NCI-H1105 treated with DMSO at 0.1 percent for 48 hours (cell line): ENCODE measurements around the gene USP20.

Source experiments
- DNase-seq: peaks from one replicate; lab custom pipeline; 2025; lab: John Stamatoyannopoulos, UW

USP20 gene

DNA sequence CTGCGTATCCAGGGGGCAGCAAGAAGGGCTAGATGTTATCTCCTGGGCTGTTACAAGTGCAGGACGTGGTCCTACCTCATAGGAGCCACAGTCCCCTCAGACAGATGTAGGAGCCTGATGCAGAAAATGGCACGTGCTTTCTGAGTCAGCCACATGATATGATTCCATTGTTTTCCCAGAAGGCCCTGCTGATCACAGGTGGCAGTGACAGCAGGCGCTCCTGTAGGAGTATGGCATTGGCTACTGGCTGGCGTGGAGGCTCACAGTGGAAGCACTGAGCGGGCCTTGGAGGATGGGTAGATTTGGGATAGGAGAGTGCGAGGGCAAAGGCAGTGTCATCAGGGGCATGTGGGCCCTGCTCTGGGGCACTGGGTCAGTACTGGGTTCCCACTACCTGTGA is 21.9 kb downstream of the USP20 start:
- no peak for DNase-seq

DNA sequence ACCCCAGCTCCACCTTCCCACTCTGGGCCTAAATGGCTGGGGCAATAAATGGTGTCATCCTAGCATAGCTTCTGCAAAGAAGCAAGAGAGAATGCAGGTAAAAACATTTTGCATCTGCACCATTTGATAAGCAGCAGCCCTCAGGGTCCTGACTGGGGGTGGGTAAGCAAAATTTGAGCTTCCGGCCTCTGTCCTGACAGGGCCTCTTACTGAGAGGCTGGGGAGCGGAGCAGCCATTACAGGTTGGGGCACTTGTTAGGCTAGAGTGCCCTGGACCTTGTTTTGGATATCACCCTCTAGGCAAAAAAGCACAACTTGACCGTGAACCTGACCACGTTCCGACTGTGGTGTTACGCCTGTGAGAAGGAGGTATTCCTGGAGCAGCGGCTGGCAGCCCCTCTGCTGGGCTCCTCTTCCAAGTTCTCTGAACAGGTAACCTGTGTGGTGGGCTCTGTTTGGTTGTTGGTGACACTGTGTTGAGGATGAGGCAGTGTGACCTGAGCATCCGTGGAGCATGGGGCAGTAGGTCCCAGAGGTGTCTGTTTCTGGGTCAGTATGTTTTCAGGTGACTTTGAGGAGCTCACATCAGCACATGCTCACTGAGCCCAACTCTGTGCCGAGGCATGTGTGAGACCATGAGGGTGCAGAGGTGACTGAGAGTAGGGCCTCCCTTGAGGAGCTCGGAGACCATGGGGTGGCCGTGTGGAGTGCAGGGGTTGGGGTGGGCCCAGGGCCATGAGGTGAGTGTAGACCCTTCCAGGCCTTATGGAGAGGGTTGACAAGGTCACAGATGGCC is 23.1 kb downstream of the USP20 start:
- DNase-seq: no peak

DNA sequence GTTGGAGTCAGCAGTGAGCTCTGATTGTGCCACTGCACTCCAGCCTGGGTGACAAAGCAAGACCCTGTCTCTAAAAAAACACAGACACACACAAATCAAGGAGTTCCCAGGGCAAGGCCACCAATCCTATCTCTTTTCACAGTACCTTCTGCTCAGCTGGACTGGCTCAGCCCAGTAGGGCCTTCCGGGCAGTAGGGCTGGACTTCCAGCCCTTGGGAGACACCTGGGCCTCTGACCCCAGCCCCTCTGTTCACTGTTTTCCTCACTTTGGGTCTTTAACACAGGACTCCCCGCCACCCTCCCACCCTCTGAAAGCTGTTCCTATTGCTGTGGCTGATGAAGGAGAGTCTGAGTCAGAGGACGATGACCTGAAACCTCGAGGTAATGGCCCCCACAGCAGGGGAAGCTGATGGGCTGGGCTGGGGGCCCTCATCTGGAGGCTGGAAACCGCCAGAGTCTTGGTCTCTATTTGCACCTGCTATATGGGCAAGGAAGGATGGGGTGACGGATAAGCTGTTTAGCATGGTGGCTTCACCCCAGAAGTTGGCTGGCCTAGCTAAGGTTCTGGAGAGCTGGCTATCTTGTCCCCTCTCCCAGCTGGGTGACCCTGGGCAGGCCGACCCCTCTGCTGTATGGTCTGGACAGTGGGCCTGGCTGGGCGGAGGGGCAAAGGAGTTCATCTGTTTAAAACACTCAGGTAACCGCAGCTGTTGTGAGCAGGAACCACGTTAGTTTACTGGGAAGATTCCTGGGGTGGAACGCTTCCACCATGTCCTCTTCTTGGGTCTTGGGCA is 25.6 kb downstream of the USP20 start:
- no peak for DNase-seq

DNA sequence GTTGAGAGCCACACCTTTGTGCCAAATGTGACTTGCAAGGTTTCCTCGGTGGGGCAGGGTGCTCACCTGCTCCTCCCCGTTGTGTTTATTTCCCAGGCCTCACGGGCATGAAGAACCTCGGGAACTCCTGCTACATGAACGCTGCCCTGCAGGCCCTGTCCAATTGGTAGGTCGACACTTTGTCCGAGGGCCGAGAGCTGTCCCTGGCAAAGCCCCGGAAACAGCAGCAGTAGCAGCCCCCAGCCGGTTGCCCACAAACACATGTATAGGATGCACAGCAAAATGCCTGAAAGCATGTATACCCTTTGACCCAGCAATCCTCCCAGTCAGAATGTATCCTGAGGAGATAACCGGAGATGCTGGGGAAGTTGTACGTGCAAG is 26.2 kb downstream of the USP20 start:
- DNase-seq: no peak

DNA sequence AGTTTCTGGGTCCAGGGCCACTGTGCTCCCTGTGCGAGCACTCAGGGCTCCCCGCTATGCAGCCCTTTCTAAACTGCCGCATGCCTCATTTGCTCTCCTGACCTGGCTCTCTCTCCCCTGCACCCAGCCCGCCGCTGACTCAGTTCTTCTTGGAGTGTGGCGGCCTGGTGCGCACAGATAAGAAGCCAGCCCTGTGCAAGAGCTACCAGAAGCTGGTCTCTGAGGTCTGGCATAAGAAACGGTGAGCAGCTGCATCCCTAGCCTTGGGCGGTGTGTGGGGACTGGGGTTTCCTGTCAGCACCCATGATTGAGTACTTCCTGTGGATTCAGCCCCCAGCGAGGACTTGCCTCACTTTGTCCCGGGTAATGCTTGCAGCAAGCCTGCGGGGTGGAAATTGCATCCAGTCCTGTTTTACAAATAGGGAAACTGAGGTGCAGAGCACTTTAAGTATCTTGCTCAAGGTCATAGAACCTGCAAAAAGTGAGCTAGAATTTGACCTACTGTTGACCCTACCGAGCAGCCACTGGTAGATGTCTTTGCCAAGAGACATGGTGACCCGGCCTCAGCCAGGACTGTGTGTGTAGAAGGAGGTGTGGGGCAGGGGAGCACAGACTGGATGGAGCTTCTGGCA is 27.9 kb downstream of the USP20 start:
- no peak for DNase-seq

DNA sequence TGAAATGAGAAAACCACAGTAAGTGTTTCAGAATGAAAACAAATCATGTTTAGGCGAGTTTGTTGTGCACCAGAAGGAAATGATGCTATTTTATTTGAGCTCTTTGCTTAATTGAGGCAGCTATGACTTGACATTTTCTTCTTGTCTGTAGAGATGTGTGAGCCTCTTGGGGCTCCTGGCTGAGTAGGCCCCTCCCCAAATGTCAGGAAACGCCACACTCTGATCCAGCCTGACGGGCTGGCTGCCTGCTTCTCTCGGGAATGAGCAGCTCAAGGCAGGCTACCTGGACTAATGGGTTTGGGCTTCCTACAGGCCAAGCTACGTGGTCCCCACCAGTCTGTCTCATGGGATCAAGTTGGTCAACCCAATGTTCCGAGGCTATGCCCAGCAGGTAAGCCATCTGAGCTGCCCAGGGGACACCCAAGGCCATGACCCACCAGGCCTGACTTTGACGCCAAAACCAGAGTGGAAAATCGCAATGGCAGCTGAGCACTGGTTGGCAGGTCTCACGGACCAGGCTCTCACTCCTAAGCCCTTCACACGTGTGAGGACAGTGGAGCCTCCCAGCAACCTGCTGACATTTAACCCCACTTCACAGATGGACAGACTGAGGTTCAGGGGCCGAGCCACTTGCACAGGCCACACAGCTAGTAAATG is 29.9 kb downstream of the USP20 start:
- DNase-seq: no peak

DNA sequence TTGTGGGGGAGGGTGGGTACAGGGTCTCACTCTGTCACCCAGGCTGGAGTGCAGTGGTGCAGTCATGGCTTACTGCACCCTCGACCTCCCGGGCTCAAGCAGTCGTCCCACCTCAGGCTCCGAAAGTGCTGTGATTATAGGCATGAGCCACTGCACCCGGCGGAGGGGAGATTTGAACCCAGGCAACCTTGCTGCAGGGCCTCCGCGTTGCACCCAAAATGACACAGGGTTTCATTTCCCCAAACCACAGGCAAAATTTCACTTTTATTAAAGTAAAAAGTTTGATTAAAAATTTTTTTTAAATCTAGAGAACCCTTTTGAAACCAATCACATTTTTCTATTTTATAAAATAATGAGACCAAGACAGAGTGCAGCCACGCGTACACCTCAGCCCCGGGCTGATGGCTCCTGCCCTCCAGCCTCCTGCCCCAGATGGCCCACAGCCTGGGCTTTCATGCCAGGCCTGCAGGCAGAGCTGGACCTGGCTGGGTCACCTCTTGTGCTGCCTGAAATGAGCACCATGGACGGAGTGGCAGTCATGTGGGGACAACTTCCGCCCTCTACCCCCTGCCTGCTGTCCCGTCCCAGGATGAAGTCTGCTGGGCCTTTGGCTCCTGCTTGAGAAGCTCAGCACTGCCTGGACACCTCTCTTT is 30.5 kb downstream of the USP20 start:
- no peak for DNase-seq

DNA sequence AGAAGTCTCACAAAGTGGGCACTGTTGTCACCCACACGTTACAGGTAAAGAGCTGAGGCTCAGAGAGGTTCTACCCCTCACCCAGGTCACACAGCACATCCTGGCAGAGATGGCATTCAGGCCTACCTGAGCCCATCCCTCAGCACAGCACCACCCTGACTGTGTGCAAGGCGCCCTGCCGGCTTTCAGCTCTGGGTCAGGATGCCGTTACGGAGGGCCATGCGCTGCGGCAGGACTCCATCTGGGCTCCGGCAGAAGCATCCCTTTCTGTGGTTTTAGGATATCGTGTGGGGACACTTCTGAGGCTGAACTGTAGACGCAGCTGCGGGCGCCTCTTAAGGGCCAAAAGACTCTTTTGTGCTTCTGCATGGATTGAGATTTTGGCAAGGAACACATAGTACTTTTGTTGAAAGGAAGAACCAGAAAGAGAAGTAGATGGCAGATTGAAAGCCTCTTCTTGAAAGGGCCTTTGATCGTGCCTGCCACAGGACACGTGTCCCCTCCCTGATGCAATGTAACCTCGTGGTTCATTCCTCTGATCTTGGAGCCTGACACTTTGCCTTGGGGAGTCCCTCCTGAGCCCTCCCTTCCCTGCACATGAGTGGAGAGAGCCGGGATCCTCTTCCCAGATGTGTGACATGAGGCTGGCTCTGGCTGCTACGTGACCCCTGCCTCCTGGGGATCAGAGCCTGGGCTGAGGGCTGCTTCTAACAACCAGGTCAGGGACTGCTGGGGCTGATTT is 31.3 kb downstream of the USP20 start:
- DNase-seq: no peak

- DNase-seq: no peak
Observed at GRCh38 chr9:129867136-129868022, 32.1 kb downstream of the USP20 start.

- no peak for DNase-seq
Observed at GRCh38 chr9:129868023-129868871, 33.0 kb downstream of the USP20 start.

- no peak for DNase-seq
Observed at GRCh38 chr9:129868872-129869486, 33.7 kb downstream of the USP20 start.

- no peak for DNase-seq
Observed at GRCh38 chr9:129869585-129870501, 34.6 kb downstream of the USP20 start.

DNA sequence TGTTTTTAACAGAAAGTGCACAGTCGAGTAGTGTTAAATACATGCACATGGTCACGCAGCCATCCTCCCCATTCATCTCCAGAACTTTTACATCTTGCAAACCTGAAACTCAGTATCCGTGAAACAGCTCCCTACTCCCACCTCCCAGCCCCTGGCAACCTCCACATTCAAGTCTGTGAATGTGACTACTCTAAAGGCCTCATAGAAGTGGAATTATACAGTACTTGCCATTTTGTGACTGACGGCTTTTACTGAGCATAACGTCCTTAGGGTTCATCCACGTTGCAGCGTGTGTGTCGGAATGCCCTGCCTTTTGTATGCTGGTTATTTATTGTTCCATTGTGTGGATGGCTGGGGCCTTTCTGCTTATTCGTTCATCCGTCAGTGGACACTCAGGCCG is 35.8 kb downstream of the USP20 start:
- no peak for DNase-seq

DNA sequence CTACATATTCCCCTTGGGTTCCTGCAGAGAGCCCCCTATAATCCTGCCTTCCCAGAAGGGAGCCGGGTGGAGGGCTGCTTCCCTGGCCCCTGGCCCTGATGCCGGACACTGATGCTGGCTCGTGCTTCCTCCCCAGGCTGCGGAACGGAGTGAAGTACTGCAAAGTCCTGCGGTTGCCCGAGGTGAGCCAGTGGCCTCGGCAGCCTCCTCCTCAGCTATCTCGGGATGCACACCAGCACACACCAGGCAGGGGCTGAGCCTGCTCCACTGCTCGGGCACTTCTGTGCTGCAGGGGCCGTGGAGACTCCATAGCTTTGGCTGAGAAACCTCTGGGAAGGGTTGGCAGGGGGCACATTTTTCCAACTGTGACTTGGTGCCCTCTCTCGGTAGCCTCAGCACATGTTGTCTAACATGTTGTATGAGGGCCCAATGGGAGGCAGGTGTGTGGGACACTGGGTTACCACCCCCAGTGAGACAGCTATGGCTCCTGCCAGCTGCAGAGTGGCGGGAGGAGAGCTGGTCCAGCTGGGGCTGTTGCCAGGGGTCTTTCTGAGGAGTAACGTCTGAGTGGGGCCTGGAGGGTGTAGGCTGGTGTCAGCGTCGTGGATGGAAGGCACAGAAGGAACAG is 38.4 kb downstream of the USP20 start:
- no peak for DNase-seq

DNA sequence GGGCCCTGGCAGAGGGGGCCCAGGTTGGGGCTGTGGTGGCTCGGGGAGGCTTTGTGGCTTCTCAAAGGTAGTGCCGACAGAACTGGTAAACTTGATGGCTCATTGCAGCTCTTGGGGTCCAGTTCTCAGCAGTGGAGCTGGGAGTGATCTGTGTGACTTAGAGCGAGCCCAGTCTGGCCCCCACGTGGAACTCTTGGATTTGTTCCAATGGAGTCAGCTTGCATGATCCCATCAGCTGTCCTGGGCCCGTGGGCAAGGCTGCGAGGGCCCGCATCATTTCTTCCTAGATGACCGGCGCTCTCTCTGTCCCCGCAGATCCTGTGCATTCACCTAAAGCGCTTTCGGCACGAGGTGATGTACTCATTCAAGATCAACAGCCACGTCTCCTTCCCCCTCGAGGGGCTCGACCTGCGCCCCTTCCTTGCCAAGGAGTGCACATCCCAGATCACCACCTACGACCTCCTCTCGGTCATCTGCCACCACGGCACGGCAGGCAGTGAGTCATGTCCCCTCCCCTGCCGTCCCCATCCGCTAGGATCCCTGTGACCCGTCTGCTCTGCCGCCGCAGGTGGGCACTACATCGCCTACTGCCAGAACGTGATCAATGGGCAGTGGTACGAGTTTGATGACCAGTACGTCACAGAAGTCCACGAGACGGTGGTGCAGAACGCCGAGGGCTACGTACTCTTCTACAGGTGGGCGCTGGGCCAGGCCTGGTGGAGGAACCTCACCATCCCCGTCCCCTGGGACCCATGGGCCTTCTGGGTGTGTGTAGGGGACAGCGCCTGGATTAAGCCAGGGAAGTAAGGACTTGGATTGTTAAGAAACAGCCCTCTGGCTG is 39.2 kb downstream of the USP20 start:
- no peak for DNase-seq

DNA sequence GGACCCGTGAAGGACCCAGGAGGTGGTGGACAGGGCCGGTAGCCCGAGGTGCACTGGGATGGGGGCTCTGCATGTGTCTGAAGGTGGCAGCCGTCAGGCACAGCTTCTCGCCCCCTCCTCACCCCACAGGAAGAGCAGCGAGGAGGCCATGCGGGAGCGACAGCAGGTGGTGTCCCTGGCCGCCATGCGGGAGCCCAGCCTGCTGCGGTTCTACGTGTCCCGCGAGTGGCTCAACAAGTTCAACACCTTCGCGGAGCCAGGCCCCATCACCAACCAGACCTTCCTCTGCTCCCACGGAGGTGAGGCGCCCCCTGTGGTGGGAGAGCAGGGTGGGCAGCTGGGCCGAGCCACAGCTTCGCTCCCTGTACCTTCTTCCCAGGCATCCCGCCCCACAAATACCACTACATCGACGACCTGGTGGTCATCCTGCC is 39.9 kb downstream of the USP20 start:
- DNase-seq: no peak
